GDM1 (cell line): Measurements from ENCODE around the gene ASB8.

Source experiments
- DNase-seq: peaks from one replicate; lab custom pipeline; 2025; lab: John Stamatoyannopoulos, UW

ASB8 gene

DNA sequence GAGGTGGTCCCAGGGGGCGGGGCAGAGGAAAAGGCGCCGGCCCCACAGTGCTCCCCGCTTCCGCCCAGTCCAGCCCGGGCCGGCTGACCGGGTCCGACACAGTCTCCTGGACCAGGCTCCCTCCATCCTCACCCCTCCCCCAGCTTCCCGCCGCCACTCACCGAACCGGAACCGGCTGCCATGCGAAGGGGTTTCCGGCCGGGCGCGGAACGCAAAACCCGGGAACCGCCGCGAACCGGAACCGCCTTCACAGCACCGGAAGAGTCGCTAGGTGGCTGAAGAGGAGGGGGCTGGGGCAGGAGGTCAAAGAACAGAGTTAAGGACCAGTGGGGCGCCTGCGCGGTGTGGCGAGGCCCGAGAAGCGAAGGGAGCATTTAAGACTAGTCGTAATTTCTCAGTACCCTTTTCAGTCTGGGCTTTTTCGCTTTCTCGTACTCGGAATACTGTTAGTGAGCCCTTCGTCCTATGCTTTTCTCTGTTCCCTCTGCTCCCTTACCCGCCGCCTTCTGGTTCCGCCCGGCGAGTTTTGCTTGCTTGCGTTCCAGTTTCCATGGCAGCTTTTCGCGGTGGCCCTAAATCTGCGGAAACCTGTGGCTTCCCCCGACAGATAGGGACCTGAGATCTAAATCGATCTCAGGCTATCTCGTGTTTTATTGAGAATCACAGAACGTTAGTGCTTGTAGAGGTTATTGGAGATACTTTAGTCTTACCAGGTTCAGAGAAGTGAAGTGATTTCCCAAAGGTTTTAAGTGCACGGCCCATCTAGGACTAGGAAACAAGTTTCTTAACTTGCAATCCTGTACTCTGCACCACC is 51.2 kb downstream of the ASB8 start, which contains the start of gene SENP1:
TSS of gene SENP1 (minus strand) at position 213 of the 814 bp plus-strand sequence. CDS start 4,607 bp downstream, outside the sequence.
- peak; percentile 80 for DNase-seq

DNA sequence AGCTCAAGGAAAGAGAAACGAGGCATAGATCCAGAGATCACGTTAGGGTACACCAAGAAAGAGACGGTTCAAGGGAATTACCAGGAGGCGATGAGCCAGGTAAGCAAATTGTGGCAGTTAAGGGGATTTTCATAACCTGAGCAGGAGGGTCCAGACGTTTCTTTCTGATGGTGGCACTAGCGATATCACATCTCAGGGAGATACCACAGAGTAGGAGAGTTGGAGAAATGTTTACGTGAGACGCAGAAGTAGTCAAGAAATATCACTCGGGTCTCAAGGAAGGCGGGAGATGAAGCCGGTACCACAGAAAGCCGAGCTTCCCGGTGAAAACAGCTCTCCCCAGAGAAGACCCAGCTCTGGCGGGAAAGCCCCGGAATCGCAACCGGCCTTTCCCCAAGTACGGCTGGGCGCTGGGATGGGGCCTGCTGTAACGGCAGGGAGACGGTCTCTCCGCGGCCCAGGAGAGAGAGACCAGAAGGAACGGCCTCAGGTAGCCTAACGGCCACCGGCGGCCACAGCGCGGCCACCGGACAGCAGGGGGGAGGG is 51.9 kb downstream of the ASB8 start:
- no peak for DNase-seq

DNA sequence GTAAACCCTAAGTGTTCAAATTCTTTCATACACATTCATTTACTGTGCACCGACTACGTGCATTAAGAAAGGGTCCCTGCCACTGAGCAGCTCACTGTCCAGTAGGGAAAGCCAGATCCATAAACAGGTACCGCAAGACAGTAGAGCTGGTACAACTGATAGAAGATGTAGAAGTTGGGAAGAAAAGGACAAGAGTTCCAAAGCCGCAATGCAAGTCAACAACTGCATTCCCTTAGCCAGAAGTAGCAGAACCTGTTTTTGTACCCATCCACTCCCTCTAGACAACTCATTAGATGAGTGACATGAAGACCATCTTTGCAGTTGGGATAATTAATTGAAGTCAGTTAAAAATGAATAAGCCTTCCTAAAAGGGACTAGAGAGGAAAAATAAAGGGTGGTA is 52.8 kb downstream of the ASB8 start:
- no peak for DNase-seq
